ENCODE measurements around the gene ARG2.

Gene ARG2

GRCh38 chr14:67645414-67645813 lies 25.7 kb downstream of the ARG2 start:
- DNase-seq (ENCODE audit: low read depth) = no peak
- no peak overlapping the region for H3K4me3 ChIP-seq (ENCODE audit: low read depth, low read length)
- TF ChIP-seq CTCF (IDR thresholded peaks at IDR 0.05; ENCODE audit: control insufficient read depth, extremely low read depth, insufficient read depth) = no peak

GRCh38 chr14:67646131-67646530 lies 26.4 kb downstream of the ARG2 start:
- no peak for TF ChIP-seq CTCF (IDR thresholded peaks at IDR 0.05; ENCODE audit: control insufficient read depth, extremely low read depth, insufficient read depth)
- DNase-seq (ENCODE audit: low read depth) = no peak
- H3K4me3 ChIP-seq (ENCODE audit: low read depth, low read length) = no peak overlapping the region

- H3K4me3 ChIP-seq (ENCODE audit: low read depth, low read length) = no peak overlapping the region
- no peak for TF ChIP-seq CTCF (IDR thresholded peaks at IDR 0.05; ENCODE audit: control insufficient read depth, extremely low read depth, insufficient read depth)
- DNase-seq (ENCODE audit: low read depth) = no peak
These were observed 30.4 kb downstream of the ARG2 start for GRCh38 chr14:67650151-67650550.

- H3K4me3 ChIP-seq (ENCODE audit: low read depth, low read length) = no peak overlapping the region
- no peak for DNase-seq (ENCODE audit: low read depth)
- no peak for TF ChIP-seq CTCF (IDR thresholded peaks at IDR 0.05; ENCODE audit: control insufficient read depth, extremely low read depth, insufficient read depth)
These were observed 31.0 kb downstream of the ARG2 start for GRCh38 chr14:67650694-67651093.

GRCh38 chr14:67652189-67652588 lies 32.5 kb downstream of the ARG2 start:
- DNase-seq (ENCODE audit: low read depth) = no peak
- H3K4me3 ChIP-seq (ENCODE audit: low read depth, low read length) = no peak overlapping the region
- TF ChIP-seq CTCF (IDR thresholded peaks at IDR 0.05; ENCODE audit: control insufficient read depth, extremely low read depth, insufficient read depth) = no peak

GRCh38 chr14:67653651-67654280 lies 34.0 kb downstream of the ARG2 start:
- no peak for DNase-seq (ENCODE audit: low read depth)
- no peak for TF ChIP-seq CTCF (IDR thresholded peaks at IDR 0.05; ENCODE audit: control insufficient read depth, extremely low read depth, insufficient read depth)
- H3K4me3 ChIP-seq (ENCODE audit: low read depth, low read length) = no peak overlapping the region

- no peak for TF ChIP-seq CTCF (IDR thresholded peaks at IDR 0.05; ENCODE audit: control insufficient read depth, extremely low read depth, insufficient read depth)
- no peak overlapping the region for H3K4me3 ChIP-seq (ENCODE audit: low read depth, low read length)
- no peak for DNase-seq (ENCODE audit: low read depth)
These were observed 43.9 kb downstream of the ARG2 start for GRCh38 chr14:67663633-67664032.

Measured in LNCaP clone FGC (cell line).